Measurements from ENCODE around the gene ZNRF3.

The ZNRF3 gene

DNA sequence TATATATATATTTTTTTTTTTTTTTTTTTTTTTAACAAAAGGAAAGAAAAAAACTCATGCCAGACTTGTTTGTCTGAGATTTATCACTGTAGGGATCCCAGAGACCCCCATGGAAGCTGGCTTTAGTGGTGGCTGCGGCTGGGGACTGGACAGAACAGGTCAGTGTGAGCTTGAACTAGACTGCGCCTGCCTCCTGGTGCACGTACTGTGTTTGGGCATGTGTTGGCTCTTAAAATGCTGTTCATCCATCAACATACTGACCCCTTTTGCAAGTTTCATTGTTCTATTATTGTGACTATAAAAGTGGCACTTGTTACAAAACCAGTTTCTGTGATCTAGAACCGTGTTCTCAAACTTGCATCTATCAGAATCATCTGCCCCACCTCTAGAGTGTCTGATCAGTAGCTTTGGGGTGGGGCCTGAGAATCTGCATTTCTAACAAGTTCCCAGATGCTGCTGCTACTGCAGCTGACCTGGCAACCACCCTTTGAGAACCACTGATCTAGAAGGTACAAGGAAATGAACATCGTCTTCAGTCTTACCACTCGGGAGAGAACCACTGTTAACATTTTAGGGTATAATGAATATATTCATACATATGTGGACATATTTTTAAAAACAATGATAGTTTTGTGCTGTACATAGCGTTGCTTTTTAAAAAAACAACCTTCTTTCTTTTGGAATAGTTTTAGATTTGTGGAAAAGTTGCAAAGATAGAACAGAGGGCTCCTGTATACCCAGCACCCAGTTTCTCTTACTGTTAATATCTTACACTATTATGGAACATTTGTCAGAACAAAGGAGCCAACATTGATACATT lies 54.0 kb downstream of the ZNRF3 start (continued):
- TF ChIP-seq ZNF623 (tag by site-specific recombination; IDR thresholded peaks at IDR 0.05) = no peak
- TF ChIP-seq SALL2 (tag by site-specific recombination; IDR thresholded peaks at IDR 0.05; ENCODE audit: borderline replicate concordance) = no peak
- no peak for TF ChIP-seq ZNF394 (tag by site-specific recombination; IDR thresholded peaks at IDR 0.05; ENCODE audit: borderline replicate concordance)

DNA sequence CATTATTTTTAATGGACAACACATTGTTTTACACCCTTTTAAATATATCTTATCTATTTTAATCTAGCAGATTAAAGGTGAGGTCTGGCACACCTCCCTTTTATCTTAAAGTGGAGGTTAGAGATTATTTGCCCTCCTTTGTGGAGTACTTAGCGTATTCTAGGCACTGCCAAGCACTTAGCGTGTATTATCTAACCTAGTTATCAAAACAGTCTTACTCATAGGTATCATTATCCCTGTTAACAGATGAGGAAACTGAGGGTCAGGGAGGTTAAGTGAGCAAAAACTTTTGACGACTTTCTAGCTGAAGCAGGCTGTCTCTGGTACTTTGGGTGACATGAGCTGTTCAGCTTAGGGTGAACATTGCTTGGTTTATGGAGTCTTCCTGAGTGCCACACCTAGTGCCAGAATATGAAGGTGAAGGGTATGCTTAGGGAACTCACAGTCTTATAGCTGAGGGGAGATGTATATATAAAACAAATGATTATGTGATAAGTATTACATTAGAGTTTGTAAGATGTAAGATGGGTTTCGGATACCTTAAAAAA lies 55.0 kb downstream of the ZNRF3 start:
- Histone ChIP-seq H3K4me3 (ENCODE audit: low read depth, low read length) (no peak overlapping the region), H3K27ac (ENCODE audit: extremely low read depth, low read depth, low read length) (no peak overlapping the region), H3K9me3 (ENCODE audit: control insufficient read depth, insufficient read depth, low read depth, low read length) (no peaks in the 10 kb centered on the region), H3K4me1 (ENCODE audit: control insufficient read depth, insufficient read depth, low read length) (peaks cover 17% of the 10 kb centered on the region), H3K36me3 (ENCODE audit: control insufficient read depth in 2 of 2, insufficient read depth in 1 of 2, low read length in 2 of 2) (no peaks in the 10 kb centered on the region)
- CTCF ChIA-PET = interaction anchor here (0.7 to 1.6 kb wide), 4 partner anchors 9 to 102 kb away, joined by 3 to 5 read pairs (median 4); no protein-coding TSS in a partner anchor
- POLR2A ChIA-PET = interaction anchor here (1.7 kb wide), 1 partner anchor 54 kb away, joined by 9 read pairs; the partner anchor contains the start of gene ZNRF3
- TF ChIP-seq ZFHX2 (tag by site-specific recombination; conservative IDR thresholded peaks at IDR 0.05) (no peak), ZNF777 (tag by site-specific recombination; IDR thresholded peaks at IDR 0.05; ENCODE audit: borderline replicate concordance) (no peak), ZNF10 (tag by site-specific recombination; IDR thresholded peaks at IDR 0.05) (no peak), ZNF202 (tag by site-specific recombination; IDR thresholded peaks at IDR 0.05; ENCODE audit: borderline replicate concordance) (no peak), ZNF404 (tag by site-specific recombination; IDR thresholded peaks at IDR 0.05) (no peak), ZNF302 (tag by site-specific recombination; IDR thresholded peaks at IDR 0.05; ENCODE audit: low read depth) (no peak), OSR2 (tag by site-specific recombination; IDR thresholded peaks at IDR 0.05) (no peak), RBAK (tag by site-specific recombination; IDR thresholded peaks at IDR 0.05) (no peak), ZNF660 (tag by site-specific recombination; IDR thresholded peaks at IDR 0.05) (no peak), FEZF1 (tag by site-specific recombination; IDR thresholded peaks at IDR 0.05) (peak; percentile 45), TRIM28 (IDR thresholded peaks at IDR 0.05; ENCODE audit: borderline replicate concordance, low read length) (0 out of 2 replicates have a peak, but pooled peaks have one; percentile 16), ZNF596 (tag by site-specific recombination; IDR thresholded peaks at IDR 0.05) (no peak)
- TF ChIP-seq, protein P1, sequence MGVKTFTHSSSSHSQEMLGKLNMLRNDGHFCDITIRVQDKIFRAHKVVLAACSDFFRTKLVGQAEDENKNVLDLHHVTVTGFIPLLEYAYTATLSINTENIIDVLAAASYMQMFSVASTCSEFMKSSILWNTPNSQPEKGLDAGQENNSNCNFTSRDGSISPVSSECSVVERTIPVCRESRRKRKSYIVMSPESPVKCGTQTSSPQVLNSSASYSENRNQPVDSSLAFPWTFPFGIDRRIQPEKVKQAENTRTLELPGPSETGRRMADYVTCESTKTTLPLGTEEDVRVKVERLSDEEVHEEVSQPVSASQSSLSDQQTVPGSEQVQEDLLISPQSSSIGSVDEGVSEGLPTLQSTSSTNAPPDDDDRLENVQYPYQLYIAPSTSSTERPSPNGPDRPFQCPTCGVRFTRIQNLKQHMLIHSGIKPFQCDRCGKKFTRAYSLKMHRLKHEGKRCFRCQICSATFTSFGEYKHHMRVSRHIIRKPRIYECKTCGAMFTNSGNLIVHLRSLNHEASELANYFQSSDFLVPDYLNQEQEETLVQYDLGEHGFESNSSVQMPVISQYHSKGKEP (tag by site-specific recombination; IDR thresholded peaks at IDR 0.05) = no peak
- TF ChIP-seq, protein P2, sequence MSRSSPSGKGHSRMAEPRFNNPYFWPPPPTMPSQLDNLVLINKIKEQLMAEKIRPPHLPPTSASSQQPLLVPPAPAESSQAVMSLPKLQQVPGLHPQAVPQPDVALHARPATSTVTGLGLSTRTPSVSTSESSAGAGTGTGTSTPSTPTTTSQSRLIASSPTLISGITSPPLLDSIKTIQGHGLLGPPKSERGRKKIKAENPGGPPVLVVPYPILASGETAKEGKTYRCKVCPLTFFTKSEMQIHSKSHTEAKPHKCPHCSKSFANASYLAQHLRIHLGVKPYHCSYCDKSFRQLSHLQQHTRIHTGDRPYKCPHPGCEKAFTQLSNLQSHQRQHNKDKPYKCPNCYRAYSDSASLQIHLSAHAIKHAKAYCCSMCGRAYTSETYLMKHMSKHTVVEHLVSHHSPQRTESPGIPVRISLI (tag by site-specific recombination; IDR thresholded peaks at IDR 0.05) = no peak
- TF ChIP-seq, protein P3, sequence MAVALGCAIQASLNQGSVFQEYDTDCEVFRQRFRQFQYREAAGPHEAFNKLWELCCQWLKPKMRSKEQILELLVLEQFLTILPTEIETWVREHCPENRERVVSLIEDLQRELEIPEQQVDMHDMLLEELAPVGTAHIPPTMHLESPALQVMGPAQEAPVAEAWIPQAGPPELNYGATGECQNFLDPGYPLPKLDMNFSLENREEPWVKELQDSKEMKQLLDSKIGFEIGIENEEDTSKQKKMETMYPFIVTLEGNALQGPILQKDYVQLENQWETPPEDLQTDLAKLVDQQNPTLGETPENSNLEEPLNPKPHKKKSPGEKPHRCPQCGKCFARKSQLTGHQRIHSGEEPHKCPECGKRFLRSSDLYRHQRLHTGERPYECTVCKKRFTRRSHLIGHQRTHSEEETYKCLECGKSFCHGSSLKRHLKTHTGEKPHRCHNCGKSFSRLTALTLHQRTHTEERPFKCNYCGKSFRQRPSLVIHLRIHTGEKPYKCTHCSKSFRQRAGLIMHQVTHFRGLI (tag by site-specific recombination; IDR thresholded peaks at IDR 0.05) = no peak
- TF ChIP-seq, protein P4, sequence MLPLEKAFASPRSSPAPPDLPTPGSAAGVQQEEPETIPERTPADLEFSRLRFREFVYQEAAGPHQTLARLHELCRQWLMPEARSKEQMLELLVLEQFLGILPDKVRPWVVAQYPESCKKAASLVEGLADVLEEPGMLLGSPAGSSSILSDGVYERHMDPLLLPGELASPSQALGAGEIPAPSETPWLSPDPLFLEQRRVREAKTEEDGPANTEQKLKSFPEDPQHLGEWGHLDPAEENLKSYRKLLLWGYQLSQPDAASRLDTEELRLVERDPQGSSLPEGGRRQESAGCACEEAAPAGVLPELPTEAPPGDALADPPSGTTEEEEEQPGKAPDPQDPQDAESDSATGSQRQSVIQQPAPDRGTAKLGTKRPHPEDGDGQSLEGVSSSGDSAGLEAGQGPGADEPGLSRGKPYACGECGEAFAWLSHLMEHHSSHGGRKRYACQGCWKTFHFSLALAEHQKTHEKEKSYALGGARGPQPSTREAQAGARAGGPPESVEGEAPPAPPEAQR (tag by site-specific recombination; IDR thresholded peaks at IDR 0.05) = no peak
- TF ChIP-seq, protein P5, sequence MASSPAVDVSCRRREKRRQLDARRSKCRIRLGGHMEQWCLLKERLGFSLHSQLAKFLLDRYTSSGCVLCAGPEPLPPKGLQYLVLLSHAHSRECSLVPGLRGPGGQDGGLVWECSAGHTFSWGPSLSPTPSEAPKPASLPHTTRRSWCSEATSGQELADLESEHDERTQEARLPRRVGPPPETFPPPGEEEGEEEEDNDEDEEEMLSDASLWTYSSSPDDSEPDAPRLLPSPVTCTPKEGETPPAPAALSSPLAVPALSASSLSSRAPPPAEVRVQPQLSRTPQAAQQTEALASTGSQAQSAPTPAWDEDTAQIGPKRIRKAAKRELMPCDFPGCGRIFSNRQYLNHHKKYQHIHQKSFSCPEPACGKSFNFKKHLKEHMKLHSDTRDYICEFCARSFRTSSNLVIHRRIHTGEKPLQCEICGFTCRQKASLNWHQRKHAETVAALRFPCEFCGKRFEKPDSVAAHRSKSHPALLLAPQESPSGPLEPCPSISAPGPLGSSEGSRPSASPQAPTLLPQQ (tag by site-specific recombination; IDR thresholded peaks at IDR 0.05) = 0 out of 2 replicates have a peak, but pooled peaks have one; percentile 38
- TF ChIP-seq, protein P6, sequence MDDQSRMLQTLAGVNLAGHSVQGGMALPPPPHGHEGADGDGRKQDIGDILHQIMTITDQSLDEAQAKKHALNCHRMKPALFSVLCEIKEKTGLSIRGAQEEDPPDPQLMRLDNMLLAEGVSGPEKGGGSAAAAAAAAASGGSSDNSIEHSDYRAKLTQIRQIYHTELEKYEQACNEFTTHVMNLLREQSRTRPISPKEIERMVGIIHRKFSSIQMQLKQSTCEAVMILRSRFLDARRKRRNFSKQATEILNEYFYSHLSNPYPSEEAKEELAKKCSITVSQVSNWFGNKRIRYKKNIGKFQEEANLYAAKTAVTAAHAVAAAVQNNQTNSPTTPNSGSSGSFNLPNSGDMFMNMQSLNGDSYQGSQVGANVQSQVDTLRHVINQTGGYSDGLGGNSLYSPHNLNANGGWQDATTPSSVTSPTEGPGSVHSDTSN (CRISPR knock-in tag; IDR thresholded peaks at IDR 0.05) = no peak
- TF ChIP-seq, protein P7, sequence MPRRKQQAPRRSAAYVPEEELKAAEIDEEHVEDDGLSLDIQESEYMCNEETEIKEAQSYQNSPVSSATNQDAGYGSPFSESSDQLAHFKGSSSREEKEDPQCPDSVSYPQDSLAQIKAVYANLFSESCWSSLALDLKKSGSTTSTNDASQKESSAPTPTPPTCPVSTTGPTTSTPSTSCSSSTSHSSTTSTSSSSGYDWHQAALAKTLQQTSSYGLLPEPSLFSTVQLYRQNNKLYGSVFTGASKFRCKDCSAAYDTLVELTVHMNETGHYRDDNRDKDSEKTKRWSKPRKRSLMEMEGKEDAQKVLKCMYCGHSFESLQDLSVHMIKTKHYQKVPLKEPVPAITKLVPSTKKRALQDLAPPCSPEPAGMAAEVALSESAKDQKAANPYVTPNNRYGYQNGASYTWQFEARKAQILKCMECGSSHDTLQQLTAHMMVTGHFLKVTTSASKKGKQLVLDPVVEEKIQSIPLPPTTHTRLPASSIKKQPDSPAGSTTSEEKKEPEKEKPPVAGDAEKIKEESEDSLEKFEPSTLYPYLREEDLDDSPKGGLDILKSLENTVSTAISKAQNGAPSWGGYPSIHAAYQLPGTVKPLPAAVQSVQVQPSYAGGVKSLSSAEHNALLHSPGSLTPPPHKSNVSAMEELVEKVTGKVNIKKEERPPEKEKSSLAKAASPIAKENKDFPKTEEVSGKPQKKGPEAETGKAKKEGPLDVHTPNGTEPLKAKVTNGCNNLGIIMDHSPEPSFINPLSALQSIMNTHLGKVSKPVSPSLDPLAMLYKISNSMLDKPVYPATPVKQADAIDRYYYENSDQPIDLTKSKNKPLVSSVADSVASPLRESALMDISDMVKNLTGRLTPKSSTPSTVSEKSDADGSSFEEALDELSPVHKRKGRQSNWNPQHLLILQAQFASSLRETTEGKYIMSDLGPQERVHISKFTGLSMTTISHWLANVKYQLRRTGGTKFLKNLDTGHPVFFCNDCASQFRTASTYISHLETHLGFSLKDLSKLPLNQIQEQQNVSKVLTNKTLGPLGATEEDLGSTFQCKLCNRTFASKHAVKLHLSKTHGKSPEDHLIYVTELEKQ (tag by site-specific recombination; IDR thresholded peaks at IDR 0.05; ENCODE audit: borderline replicate concordance) = no peak
